Measurements from ENCODE around the gene C1QTNF4.

DNA sequence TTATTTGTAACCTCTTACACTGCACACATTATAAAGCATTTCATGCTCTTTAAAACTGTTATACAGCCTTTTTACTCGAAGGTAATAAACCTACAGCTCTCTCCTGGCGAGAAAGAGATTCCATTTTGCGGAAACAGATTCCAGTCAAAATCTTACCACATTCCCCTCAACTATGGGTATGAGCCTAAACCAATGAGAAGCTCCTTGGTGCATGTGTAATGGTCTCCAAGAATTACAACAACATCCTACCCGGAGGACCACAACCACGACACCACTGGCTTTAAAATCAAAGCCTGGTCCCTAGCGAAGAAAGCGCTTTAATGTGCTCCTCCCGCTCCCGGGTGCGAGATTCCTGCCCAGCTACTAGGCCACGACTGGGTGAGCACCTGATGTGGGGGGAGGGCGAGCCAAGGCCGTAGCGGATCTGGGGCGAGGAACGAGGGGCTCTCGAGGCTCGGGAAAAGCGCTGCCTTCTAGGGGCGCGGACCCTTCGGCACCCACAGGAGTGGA lies 42.1 kb downstream of the C1QTNF4 start:
- TF ChIP-seq, protein P1, sequence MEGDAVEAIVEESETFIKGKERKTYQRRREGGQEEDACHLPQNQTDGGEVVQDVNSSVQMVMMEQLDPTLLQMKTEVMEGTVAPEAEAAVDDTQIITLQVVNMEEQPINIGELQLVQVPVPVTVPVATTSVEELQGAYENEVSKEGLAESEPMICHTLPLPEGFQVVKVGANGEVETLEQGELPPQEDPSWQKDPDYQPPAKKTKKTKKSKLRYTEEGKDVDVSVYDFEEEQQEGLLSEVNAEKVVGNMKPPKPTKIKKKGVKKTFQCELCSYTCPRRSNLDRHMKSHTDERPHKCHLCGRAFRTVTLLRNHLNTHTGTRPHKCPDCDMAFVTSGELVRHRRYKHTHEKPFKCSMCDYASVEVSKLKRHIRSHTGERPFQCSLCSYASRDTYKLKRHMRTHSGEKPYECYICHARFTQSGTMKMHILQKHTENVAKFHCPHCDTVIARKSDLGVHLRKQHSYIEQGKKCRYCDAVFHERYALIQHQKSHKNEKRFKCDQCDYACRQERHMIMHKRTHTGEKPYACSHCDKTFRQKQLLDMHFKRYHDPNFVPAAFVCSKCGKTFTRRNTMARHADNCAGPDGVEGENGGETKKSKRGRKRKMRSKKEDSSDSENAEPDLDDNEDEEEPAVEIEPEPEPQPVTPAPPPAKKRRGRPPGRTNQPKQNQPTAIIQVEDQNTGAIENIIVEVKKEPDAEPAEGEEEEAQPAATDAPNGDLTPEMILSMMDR (conservative IDR thresholded peaks at IDR 0.05; ENCODE audit: low read depth, low read length) = no peak
- TF ChIP-seq MAZ (IDR thresholded peaks at IDR 0.05; ENCODE audit: borderline replicate concordance, low read depth, low read length) = no peak
